Neuronal stem cell (in vitro differentiated cells): ENCODE data around the gene LDLRAD3.

ENCODE experiments used
- DNase-seq: peaks from one replicate; pipeline ENCODE4 v3.0.0-alpha.2; 2013; ENCODE audit warnings: low spot score
- H2AFZ ChIP-seq: one replicate; pipeline ENCODE4 v1.6.1; 2013; ENCODE audit warnings: mild to moderate bottlenecking, low read length, inconsistent platforms
- H2AK5ac ChIP-seq: 2 replicates; pipeline ENCODE4 v1.6.1; 2013; ENCODE audit warnings: low read depth, mild to moderate bottlenecking, inconsistent platforms, low read length, moderate library complexity, mixed read lengths
- H2BK120ac ChIP-seq: 2 replicates; pipeline ENCODE4 v1.6.1; 2013; ENCODE audit warnings: low read depth, mild to moderate bottlenecking, inconsistent platforms, low read length, moderate library complexity, mixed read lengths
- H2BK12ac ChIP-seq: one replicate; pipeline ENCODE4 v1.6.1; 2013; ENCODE audit warnings: low read length, inconsistent platforms
- H2BK15ac ChIP-seq: 2 replicates; pipeline ENCODE4 v1.6.1; 2013; ENCODE audit warnings: mild to moderate bottlenecking, low read length, inconsistent platforms, mixed read lengths
- H2BK5ac ChIP-seq: one replicate; pipeline ENCODE4 v1.6.1; 2013; ENCODE audit warnings: inconsistent platforms, mild to moderate bottlenecking, low read length, moderate library complexity
- H3K14ac ChIP-seq: one replicate; pipeline ENCODE4 v1.6.1; 2013; ENCODE audit warnings: low read length, inconsistent platforms
- H3K18ac ChIP-seq: 2 replicates; pipeline ENCODE4 v1.6.1; 2013; ENCODE audit warnings: low read length, inconsistent platforms
- H3K23ac ChIP-seq: 2 replicates; pipeline ENCODE4 v1.6.1; 2013; ENCODE audit warnings: low read depth, mild to moderate bottlenecking, mixed read lengths, low read length, inconsistent platforms; ENCODE audit not compliant: poor library complexity
- H3K27ac ChIP-seq: replicated peaks from 3 replicates; pipeline ENCODE4 v1.5.1; 2013; ENCODE audit warnings: low read length, inconsistent platforms
- H3K27me3 ChIP-seq, 3 experiments: 2 replicates each; pipeline ENCODE4 v1.6.1; 2013; ENCODE audit warnings: low read length in 3 of 3, mild to moderate bottlenecking in 2 of 3, inconsistent platforms in 1 of 3, low read depth in 1 of 3, mixed read lengths in 1 of 3, moderate library complexity in 1 of 3; ENCODE audit not compliant: control insufficient read depth in 3 of 3, insufficient read depth in 3 of 3
- H3K36me3 ChIP-seq, 2 donors: replicated peaks in 1 of 2; 2 replicates each; pipeline ENCODE4 v1.6.1; 2013; ENCODE audit warnings: low read length in 2 of 2; ENCODE audit not compliant: control insufficient read depth in 2 of 2, insufficient read depth in 2 of 2
- H3K4ac ChIP-seq: 2 replicates; pipeline ENCODE4 v1.6.1; 2013; ENCODE audit warnings: inconsistent platforms, mild to moderate bottlenecking, low read length, moderate library complexity
- H3K4me1 ChIP-seq, 2 donors: 1 replicate in 1 of 2; 2 replicates in 1 of 2; pipeline ENCODE4 v1.6.1; 2013; ENCODE audit warnings: low read length in 2 of 2, low read depth in 1 of 2; ENCODE audit not compliant: control insufficient read depth in 2 of 2, insufficient read depth in 1 of 2
- H3K4me2 ChIP-seq: one replicate; pipeline ENCODE4 v1.6.1; 2013; ENCODE audit warnings: mild to moderate bottlenecking, low read length, inconsistent platforms; ENCODE audit not compliant: insufficient read depth, poor library complexity, severe bottlenecking
- H3K4me3 ChIP-seq, 2 donors: 2 replicates each; pipeline ENCODE4 v1.5.1; 2013; ENCODE audit warnings: low read length in 2 of 2, mild to moderate bottlenecking in 2 of 2, inconsistent platforms in 1 of 2, moderate library complexity in 1 of 2
- H3K79me1 ChIP-seq: one replicate; pipeline ENCODE4 v1.6.1; 2013; ENCODE audit warnings: low read depth, mild to moderate bottlenecking, inconsistent platforms, low read length, moderate library complexity
- H3K9ac ChIP-seq: one replicate; pipeline ENCODE4 v1.6.1; 2013; ENCODE audit warnings: mild to moderate bottlenecking, low read depth, low read length, inconsistent platforms; ENCODE audit not compliant: poor library complexity
- H3K9me3 ChIP-seq, 2 donors: replicated peaks in 1 of 2; 2 replicates each; pipeline versions ENCODE3 to v1.6.1; 2013; ENCODE audit warnings: low read length in 2 of 2, mild to moderate bottlenecking in 2 of 2, inconsistent platforms in 1 of 2, low read depth in 1 of 2, mixed read lengths in 1 of 2, moderate library complexity in 1 of 2; ENCODE audit not compliant: control insufficient read depth in 2 of 2, insufficient read depth in 1 of 2
- H4K8ac ChIP-seq: one replicate; pipeline ENCODE4 v1.6.1; 2013; ENCODE audit warnings: low read depth, mild to moderate bottlenecking, inconsistent platforms, low read length, moderate library complexity
- H4K91ac ChIP-seq: one replicate; pipeline ENCODE4 v1.6.1; 2013; ENCODE audit warnings: low read length, low read depth, mild to moderate bottlenecking, inconsistent platforms; ENCODE audit not compliant: poor library complexity
- WGBS, 2 donors: extraction: QIAGEN DNeasy Blood & Tissue Kit; methylation state at CpG; one replicate each; pipeline ENCODE4 v1.1.7; 2013; ENCODE audit warnings: missing lambda C conversion rate in 2 of 2, mixed read lengths in 1 of 2; ENCODE audit not compliant: insufficient read length in 2 of 2, insufficient replicate concordance in 1 of 2; ENCODE audit errors: extremely low coverage in 2 of 2; 5-methylcytosine and 5-hydroxymethylcytosine counted together

The LDLRAD3 gene

GRCh38 chr11:36123336-36124101 is 179.7 kb downstream of the LDLRAD3 start:
- H3K4ac ChIP-seq: no peak overlapping the region

GRCh38 chr11:36126678-36127077 is 182.8 kb downstream of the LDLRAD3 start:
- Histone ChIP-seq H2BK120ac (no peak overlapping the region), H3K4me3 (no peak overlapping the region), H3K14ac (no peak overlapping the region), H3K9me3 (peaks cover 4 to 6% of the 10 kb centered on the region in 2 donors), H3K79me1 (no peaks in the 10 kb centered on the region), H3K9ac (no peak overlapping the region), H3K4me1 (peaks cover 12 to 14% of the 10 kb centered on the region in 2 donors), H3K4me2 (no peak overlapping the region), H3K18ac (no peak overlapping the region), H3K23ac (no peak overlapping the region), H2AK5ac (no peak overlapping the region), H2BK5ac (no peak overlapping the region), H3K4ac (no peak overlapping the region), H4K8ac (no peak overlapping the region), H3K27me3 (no peaks in the 10 kb centered on the region), H2BK15ac (no peak overlapping the region), H3K36me3 (no peaks in the 10 kb centered on the region), H2AFZ (no peak overlapping the region), H2BK12ac (no peak overlapping the region), H3K27ac (no peak overlapping the region), H4K91ac (no peak overlapping the region)
- DNase-seq: no peak
- whole genome bisulfite sequencing, 2 donors: no CpG with 5 or more reads among the region's 3 CpGs

More at GRCh38 chr11:36123336-36124101, 179.7 kb downstream of the LDLRAD3 start:
- Histone ChIP-seq H3K79me1 (no peaks in the 10 kb centered on the region), H3K23ac (no peak overlapping the region), H3K14ac (no peak overlapping the region), H2AFZ (no peak overlapping the region), H3K4me3 (no peak overlapping the region), H3K27me3 (no peaks in the 10 kb centered on the region), H3K9ac (no peak overlapping the region), H4K91ac (no peak overlapping the region), H3K4me1 (peaks cover 12 to 13% of the 10 kb centered on the region in 2 donors), H2BK12ac (no peak overlapping the region), H3K36me3 (no peaks in the 10 kb centered on the region), H2BK120ac (no peak overlapping the region), H2BK5ac (no peak overlapping the region), H2BK15ac (no peak overlapping the region), H2AK5ac (no peak overlapping the region), H4K8ac (no peak overlapping the region), H3K18ac (no peak overlapping the region), H3K4me2 (no peak overlapping the region), H3K27ac (no peak overlapping the region), H3K9me3 (no peaks in the 10 kb centered on the region)
- no CpG with 5 or more reads among the region's 12 CpGs for WGBS, 2 donors
- no peak for DNase-seq

- Histone ChIP-seq H3K4me1 (peaks cover 12 to 14% of the 10 kb centered on the region in 2 donors), H3K14ac (no peak overlapping the region), H2BK12ac (no peak overlapping the region), H3K9ac (no peak overlapping the region), H2AFZ (no peak overlapping the region), H2BK5ac (no peak overlapping the region), H3K4me2 (no peak overlapping the region), H2BK120ac (no peak overlapping the region), H3K27me3 (no peaks in the 10 kb centered on the region), H4K91ac (no peak overlapping the region), H3K27ac (no peak overlapping the region), H3K23ac (no peak overlapping the region), H3K9me3 (peaks cover 4 to 6% of the 10 kb centered on the region in 2 donors), H2BK15ac (no peak overlapping the region), H3K4me3 (no peak overlapping the region), H2AK5ac (no peak overlapping the region), H3K4ac (no peak overlapping the region), H3K79me1 (no peaks in the 10 kb centered on the region), H4K8ac (no peak overlapping the region), H3K36me3 (no peaks in the 10 kb centered on the region), H3K18ac (no peak overlapping the region)
- no peak for DNase-seq
Observed at GRCh38 chr11:36127550-36127949, 183.7 kb downstream of the LDLRAD3 start.

- Histone ChIP-seq H2BK12ac (no peak overlapping the region), H3K23ac (no peak overlapping the region), H3K9ac (no peak overlapping the region), H3K36me3 (no peaks in the 10 kb centered on the region), H2AFZ (no peak overlapping the region), H3K79me1 (no peaks in the 10 kb centered on the region), H3K4me3 (no peak overlapping the region), H2BK5ac (no peak overlapping the region), H3K4ac (no peak overlapping the region), H3K14ac (no peak overlapping the region), H3K27me3 (no peaks in the 10 kb centered on the region), H4K91ac (no peak overlapping the region), H2BK15ac (no peak overlapping the region), H3K27ac (no peak overlapping the region), H2BK120ac (no peak overlapping the region), H2AK5ac (peak overlapping the region; percentile 33), H4K8ac (no peak overlapping the region), H3K4me2 (no peak overlapping the region), H3K9me3 (peaks cover 4 to 6% of the 10 kb centered on the region in 2 donors), H3K18ac (peak overlapping the region; percentile 44), H3K4me1 (peaks cover 12 to 14% of the 10 kb centered on the region in 2 donors)
- DNase-seq: no peak
- no CpG with 5 or more reads among the region's 6 CpGs for WGBS, 2 donors
Observed at GRCh38 chr11:36129955-36130354, 186.1 kb downstream of the LDLRAD3 start.
